Cardiac fibroblast (primary cell): Measurements from ENCODE around the gene TAOK1.
"Not testable (repeated sequence)": the region's sequence is repeated elsewhere in the genome, so short reads cannot be mapped to it uniquely, and the experiment has no call there.

ENCODE experiments used
- DNase-seq, 2 donors: peaks; one replicate each; pipeline versions ENCODE4 v3.0.0 to v3.0.0-alpha.2; 2010; ENCODE audit warnings: low read depth in 2 of 2
- H3K4me3 ChIP-seq, 2 donors: replicated peaks in 1 of 2; 1 replicate in 1 of 2; 2 replicates in 1 of 2; pipeline ENCODE4 v1.5.1; 2011; ENCODE audit warnings: low read depth in 2 of 2, low read length in 2 of 2, mild to moderate bottlenecking in 2 of 2, moderate library complexity in 1 of 2
- TF ChIP-seq, protein P1 (sequence below): IDR thresholded peaks from one replicate; pipeline ENCODE4 v1.5.1; 2011; ENCODE audit warnings: low read depth, mild to moderate bottlenecking, low read length, inconsistent platforms

Gene TAOK1

DNA sequence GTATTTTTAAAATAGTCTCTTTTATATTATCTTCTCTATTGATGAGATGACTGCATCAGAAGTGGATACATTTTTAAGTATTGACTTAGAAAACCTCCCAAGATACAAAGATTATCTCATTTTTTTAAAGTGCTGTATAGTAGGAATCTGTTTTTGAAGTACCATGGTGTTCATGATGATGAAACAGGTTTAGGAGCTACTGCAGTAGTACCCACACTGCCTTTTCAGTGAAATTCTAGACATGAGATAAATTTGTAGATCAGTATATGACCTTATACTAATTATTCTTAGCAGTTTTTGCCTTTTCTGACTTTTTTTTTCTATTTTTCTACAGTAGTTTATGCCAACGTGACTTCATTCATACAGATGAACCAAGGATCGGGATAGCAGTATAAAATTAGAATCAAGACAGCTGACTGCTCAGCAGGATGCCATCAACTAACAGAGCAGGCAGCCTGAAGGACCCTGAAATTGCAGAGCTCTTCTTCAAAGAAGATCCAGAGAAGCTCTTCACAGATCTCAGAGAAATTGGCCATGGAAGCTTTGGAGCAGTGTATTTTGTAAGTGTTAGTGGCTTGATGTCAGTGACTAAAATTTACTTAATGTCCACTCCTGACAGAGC lies 61.1 kb downstream of the TAOK1 start:
- no peak overlapping the region for H3K4me3 ChIP-seq
- TF ChIP-seq, protein P1, sequence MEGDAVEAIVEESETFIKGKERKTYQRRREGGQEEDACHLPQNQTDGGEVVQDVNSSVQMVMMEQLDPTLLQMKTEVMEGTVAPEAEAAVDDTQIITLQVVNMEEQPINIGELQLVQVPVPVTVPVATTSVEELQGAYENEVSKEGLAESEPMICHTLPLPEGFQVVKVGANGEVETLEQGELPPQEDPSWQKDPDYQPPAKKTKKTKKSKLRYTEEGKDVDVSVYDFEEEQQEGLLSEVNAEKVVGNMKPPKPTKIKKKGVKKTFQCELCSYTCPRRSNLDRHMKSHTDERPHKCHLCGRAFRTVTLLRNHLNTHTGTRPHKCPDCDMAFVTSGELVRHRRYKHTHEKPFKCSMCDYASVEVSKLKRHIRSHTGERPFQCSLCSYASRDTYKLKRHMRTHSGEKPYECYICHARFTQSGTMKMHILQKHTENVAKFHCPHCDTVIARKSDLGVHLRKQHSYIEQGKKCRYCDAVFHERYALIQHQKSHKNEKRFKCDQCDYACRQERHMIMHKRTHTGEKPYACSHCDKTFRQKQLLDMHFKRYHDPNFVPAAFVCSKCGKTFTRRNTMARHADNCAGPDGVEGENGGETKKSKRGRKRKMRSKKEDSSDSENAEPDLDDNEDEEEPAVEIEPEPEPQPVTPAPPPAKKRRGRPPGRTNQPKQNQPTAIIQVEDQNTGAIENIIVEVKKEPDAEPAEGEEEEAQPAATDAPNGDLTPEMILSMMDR: no peak
- no peak for DNase-seq

DNA sequence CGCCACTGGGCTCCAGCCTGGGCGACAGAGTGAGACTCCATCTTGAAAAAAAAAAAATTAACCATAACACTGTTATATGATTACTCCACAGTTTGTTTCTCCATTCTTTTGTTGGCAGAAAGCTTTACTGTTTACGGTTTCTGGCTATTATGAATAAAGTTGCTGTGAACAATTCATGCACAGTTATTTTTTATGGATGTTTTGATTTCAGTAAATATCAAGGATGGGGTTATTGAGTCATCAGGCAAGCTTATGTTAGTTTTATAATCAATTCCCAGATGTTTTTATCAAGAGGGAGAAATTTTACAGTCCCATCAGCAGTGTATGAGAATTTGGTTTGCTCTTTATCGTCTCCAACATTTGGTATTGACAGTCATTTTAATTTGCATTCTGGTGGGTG lies 67.9 kb downstream of the TAOK1 start:
- TF ChIP-seq, protein P1: no peak
- H3K4me3 ChIP-seq: no peak overlapping the region
- DNase-seq: no peak

DNA sequence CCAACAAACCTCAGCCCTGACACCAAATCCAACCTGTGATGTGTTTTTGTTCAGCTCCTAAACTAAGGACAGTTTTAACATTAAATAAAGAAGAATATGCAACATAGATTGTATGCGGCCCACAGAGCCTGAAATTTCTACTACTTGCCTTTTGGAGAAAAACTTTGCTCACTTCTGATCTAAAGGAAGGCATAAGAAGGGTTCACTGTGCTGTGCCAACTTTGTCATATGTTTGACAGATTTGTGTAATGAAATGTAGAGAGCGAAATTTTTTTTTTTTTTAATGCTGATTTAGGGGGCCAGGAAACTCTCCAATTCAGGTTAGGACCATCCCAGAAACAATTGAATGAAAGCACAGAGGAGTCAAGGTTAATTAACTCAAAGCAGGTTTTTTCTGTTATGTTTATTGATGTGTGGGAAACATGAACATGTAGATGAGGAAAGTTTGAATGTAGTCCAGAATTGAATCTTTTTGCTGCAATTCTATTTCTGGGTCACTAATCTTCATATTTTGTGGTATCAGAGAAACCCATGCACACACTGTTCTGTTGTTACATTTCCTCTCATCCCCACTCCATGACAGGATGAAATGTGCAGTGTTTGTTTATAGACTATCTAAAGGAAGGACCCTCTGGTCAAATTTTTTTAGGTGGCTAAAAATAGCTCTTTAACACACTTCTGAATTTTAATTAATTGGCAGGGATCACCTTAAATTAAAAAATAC lies 71.5 kb downstream of the TAOK1 start:
- DNase-seq: no peak
- TF ChIP-seq, protein P1: no peak
- no peak overlapping the region for H3K4me3 ChIP-seq

DNA sequence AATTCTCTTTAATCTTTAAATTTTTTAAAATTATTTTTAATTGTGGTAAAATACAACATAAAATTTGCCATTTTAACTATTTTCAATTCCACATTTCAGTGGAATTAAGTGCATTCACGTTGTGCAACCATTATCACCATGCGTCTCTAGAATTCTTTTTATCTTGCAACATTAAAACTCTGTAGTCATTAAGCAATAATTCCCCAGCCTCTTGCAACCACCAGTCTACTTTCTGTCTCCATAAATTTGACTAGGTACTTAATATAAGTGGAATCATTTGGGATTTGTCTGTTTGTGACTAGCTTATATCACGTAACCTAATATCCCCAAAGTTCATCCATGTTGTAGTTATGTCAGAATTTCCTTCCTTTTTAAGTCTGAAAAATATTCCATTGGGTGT lies 79.1 kb downstream of the TAOK1 start:
- no peak overlapping the region for H3K4me3 ChIP-seq
- TF ChIP-seq, protein P1: no peak
- DNase-seq: peak in 1 of 2 donors; percentile 41

DNA sequence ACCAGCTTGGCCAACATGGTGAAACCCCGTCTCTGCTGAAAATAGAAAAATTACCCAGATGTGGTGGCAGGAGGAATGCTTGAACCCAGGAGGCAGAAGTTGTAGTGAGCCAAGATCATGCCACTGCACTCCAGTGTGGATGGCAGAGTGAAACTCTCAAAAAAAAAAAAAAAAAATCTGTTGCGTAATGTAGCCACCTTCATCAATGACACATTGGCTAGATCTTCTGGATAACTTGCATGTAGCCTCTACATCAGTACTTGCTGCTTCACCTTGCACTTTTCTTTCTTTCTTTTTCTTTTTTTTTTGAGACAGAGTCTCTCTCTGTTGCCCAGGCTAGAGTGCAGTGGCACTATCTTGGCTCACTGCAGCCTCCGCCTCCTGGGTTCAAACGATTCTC lies 83.3 kb downstream of the TAOK1 start:
- H3K4me3 ChIP-seq, DNase-seq: not testable (repeated sequence)

DNA sequence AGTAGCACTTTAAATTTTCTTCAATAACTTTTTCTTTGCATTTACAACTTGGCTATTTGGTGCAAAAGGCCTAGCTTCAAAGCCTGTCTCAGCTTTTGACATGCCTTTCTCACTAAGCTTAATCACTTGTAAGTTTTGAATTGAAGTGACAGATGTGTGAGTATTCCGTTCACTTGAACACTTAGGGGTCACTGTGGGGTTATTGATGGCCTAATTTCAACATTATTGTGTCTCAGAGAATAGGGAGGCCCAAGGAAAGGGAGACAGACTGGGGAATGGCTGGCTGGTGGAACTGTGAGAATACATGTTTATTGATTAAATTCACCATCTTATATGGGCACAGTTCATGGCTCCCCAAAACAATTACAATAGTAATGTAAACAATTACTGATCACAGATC lies 84.1 kb downstream of the TAOK1 start:
- no peak for DNase-seq

DNA sequence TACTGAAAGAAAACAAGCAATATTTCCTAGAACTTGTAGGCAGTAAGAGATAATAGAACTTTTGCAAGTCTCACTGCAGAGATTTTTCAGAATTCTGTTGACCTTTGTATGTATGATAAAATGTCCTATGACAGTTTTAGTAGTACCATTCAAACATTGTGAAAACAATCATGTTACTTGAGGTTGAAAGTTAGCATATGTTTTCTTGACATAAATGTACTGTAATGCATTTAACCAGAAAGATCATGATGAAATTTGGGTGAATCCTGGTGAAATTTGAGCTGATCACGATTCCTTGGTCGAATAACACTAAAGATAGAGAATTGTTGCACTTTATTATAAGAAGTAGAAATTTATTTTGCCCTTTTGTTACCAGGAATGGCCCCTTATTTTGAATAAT lies 85.7 kb downstream of the TAOK1 start:
- TF ChIP-seq, protein P1: no peak
- no peak for DNase-seq
- no peak overlapping the region for H3K4me3 ChIP-seq

More for the DNA sequence above, 84.1 kb downstream of the TAOK1 start:
- H3K4me3 ChIP-seq: no peak overlapping the region
- TF ChIP-seq, protein P1: no peak

DNA sequence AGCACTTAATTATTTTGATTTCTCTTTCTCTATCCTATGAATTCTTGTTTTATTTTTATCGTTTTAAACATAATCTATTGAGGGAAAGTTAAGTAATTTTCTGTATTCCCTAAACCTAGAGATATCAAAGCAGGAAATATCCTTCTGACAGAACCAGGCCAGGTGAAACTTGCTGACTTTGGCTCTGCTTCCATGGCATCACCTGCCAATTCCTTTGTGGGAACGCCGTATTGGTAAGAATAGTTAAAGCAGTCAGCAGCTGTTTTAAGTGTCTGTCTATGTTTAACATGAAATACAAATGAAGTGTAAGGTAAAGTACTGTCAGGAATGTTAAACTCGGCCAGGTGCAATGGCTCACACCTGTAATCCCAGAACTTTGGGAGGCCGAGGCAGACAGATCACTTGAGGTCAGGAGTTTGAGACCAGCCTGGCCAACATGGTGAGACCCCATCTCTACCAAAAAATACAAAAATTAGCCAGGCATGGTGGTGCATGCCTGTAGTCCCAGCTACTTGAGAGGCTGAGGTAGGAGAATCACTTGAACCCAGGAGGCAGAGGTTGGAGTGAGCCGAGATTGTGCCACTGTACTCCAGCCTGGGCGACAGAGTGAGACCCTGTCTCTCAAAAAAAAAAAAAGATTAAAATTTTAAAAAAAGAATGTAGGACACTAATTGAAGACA lies 90.2 kb downstream of the TAOK1 start:
- not testable (repeated sequence) for H3K4me3 ChIP-seq, DNase-seq
